HG03378 (cell line): Measurements from ENCODE around the gene PROK2.

Experiments
- ATAC-seq: cut with Tn5 transposase; IDR thresholded peaks from one replicate; pipeline ENCODE4 v1.9.1; 2021; ENCODE audit warnings: mild to moderate bottlenecking, moderate library complexity; ENCODE audit not compliant: unreplicated experiment

Gene PROK2

GRCh38 chr3:71751602-71752001, 33.3 kb downstream of the PROK2 start:
- no peak for ATAC-seq

- no peak for ATAC-seq
These were observed 40.2 kb downstream of the PROK2 start for GRCh38 chr3:71744738-71745137.

DNA sequence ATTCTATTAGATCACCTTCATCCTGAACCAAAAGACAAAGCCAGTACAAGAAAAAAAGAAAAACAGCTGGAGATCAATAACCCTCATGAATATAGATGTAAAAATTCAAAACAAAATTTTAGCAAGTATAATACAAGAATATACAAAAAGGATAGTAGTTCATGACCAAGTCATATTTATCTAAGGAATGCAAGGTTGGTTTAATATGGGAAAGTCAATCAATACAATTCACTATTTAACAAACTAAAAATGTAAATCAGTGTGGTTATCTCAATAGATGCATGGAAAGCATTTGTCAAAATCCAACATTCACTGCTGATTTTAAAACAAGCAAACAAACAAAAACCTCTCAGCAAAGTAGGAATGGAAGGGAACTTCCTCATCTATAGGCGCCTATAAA, 42.3 kb downstream of the PROK2 start:
- ATAC-seq = no peak

DNA sequence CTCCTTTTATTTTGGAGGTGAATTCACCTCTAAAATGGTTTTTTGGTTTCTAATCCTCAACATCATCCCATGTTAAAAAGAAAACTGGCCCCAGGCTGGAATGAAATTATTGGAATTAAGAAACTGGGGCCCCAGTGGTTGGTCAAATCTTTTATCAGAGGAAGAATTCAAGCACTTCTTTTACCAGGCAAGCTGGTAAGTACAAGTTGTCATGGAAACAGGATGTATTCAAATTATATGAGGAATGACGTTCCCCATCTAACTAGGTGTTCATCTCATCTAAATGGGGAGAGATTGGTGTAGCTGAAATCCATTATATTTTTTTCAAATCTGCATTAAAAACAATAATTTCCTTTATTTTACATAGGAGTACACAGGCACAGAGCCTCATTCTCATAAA, 50.1 kb downstream of the PROK2 start:
- ATAC-seq = no peak

- ATAC-seq = no peak
These were observed 51.6 kb downstream of the PROK2 start for GRCh38 chr3:71733319-71733718.

DNA sequence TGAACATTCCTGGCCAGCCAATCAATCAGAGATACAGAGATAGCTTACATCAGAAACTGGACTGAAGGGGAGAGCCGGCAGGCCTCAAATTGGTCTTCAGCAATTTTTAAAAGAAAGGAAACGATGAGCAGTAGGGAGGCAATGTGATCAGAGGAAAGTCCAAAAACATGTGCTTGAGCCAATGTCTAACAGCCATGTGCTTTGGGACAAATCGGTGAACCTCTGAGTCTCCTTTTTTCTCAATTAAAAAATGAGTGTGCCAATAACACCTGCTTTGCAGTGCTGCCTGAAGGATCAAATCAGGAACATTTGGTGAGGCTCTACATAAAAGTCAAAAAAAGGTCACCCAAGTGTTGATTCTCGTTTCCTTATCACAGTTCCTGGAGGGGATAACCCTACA, 52.3 kb downstream of the PROK2 start:
- no peak for ATAC-seq

GRCh38 chr3:71728632-71729342, 56.2 kb downstream of the PROK2 start:
- no peak for ATAC-seq

DNA sequence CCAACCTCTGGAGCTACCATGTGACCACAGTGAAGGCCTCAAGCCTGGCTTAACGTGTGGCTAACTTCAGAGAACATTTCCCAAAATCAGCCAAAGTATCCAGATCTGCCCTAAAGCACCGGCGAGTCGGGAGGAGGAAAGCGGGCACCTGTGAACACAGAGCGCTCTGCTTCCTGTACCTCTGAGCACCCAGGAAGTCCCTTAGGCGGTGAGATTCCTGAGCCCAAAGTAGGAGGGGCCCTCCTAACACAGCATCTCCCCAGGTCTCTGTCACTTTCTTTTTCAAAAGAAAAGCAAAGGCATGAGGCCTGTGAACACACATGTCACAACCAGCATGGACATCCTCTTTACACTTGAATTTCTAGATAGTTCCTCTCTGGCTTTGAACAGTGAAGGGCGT, 58.8 kb downstream of the PROK2 start:
- ATAC-seq = no peak

DNA sequence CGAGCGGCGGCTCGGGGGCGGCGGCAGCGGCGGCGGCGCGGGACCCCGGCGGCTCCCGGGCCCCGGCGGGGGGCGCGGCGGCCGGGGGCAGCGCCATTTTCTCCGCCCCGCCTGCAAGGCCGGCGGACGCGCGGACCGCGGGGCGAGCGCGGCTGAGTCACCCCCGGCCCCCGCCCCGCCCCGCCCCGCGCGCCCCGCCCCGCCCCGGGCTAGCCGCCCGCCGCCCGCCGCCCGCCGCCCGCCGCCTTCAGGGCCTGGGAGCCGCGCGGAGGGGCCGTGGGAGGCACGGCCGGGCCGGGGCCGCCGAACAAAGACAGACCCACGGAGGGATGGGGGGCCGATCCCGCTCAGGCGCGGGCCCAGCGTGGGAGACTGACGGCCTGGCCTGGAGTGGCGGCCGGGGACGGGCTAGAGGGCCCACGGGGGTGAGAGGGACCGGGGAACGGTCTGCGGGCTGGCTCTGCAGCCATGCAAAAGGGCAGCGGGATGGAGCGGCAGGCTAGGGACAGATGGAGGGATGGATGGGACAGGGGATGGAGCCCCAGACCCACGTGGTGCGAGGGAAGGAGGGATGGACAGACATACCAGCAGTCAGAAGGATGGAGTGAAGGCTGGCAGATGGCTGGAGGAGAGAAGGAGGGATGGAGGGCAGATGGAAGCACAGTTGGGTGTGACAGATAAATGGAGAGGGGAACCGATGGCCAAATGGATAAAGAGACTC, 59.5 kb downstream of the PROK2 start, which contains the start of gene EIF4E3:
Gene EIF4E3, minus strand, starts transcription at position 132 of the 721 bp plus-strand sequence. Its CDS starts 35 bp downstream, at position 97.
- ATAC-seq = no peak

DNA sequence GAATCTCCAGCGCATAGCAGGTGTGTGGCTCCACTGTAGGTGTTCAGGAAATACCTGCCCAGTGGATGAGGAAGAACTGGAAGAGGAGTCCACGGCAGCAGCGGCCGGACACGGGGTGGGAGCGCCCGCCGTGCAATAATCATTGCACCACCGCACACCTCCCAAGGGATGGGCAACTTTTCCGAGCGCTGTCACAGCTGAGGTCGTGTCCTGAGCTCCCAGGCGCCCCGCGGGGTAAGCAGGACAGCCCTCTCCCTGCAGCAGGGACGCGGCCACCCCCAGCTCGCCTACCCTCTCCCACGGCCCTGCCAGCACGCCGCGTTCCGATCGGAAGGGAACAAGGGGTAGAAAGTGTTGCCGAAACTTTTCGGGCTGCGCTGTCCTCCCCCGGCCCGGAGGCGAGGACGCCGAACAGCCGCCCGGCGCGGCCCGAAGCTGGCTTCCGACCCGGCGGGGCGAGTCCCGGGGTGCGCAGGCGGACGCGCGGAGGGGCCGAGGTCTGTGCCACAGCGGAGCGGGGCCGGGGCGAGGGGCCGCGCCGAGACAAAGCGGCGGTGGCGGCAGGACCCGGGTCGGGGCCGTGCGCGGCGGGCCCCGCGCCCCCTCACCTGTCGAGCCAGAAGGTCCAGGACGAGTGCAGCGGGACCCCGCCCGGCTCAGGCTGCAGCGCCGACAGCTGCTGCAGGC, 60.2 kb downstream of the PROK2 start:
- no peak for ATAC-seq

DNA sequence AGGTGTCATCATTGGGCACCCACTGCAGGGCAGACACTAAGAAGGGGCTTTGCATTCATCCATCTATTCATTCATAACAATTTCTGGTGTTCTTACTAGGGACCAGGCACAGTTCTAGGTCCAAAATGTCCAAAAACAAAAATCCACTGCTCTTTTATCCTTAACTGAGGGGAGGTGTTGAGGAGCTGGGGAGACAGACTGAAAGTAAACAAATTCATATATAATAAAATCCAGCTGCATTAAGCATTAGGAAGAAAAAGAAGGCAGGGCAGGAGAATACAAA, 60.8 kb downstream of the PROK2 start:
- ATAC-seq = no peak

DNA sequence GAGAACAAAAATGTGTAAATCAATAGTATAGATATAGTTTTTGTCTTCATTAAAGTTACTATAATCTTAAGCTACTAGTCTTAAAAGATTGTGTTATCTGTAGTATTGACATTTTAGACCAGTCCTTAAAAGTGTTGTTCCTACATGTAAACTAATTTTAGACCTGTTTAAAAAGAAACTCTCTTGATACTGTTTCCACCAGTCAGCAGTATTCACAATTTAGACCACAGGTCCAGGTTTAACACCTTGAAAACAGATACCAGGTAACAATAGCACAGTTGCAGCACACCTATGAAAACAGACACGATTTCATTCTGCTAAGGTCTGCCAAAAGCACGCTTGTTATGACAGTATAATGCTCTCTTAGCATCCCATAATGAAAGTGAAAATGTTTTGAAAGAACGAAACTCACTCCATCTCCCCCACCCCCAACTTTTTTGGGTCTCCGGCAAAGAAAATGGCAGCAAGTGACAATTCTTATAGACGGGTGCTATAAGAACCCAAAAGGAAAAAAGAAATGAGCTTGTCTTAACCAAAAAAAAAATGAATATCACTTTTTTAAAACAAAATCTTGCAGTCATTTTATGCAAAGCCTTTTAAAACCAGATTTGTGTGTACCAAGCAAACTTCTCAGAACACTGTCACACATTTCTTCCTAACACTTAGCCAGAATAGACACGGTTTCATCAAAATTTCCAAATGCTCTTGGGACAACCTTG, 61.3 kb downstream of the PROK2 start:
- peak; percentile 41 for ATAC-seq

GRCh38 chr3:71722693-71723092, 62.3 kb downstream of the PROK2 start:
- ATAC-seq = no peak
